ENCODE measurements around the gene NDST3.

DNA sequence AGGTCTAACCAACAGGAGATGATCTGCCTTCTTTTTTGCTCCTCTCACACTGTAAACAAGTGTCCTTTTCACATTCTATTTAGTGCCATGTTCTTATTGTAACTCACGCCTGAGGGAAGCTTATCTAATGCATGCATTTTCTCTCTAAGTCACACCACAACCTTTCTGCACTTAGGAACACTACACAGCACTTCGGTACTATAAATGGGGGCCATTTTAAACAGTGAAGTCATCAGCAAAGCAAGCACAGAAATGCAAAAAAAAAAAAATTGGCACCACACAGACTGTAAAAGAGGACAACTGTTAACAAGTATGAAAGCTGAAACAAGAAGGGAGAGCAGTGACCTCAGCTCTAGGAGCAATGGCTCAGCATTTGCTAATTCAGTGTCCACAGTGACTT, 273.4 kb downstream of the NDST3 start:
- TF ChIP-seq, protein P1, sequence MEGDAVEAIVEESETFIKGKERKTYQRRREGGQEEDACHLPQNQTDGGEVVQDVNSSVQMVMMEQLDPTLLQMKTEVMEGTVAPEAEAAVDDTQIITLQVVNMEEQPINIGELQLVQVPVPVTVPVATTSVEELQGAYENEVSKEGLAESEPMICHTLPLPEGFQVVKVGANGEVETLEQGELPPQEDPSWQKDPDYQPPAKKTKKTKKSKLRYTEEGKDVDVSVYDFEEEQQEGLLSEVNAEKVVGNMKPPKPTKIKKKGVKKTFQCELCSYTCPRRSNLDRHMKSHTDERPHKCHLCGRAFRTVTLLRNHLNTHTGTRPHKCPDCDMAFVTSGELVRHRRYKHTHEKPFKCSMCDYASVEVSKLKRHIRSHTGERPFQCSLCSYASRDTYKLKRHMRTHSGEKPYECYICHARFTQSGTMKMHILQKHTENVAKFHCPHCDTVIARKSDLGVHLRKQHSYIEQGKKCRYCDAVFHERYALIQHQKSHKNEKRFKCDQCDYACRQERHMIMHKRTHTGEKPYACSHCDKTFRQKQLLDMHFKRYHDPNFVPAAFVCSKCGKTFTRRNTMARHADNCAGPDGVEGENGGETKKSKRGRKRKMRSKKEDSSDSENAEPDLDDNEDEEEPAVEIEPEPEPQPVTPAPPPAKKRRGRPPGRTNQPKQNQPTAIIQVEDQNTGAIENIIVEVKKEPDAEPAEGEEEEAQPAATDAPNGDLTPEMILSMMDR (conservative IDR thresholded peaks at IDR 0.05; ENCODE audit: low read length) = no peak
- no peak for TF ChIP-seq EZH2phosphoT487 (IDR thresholded peaks at IDR 0.05; ENCODE audit: borderline replicate concordance, low read depth, low read length)

Measured in OCI-LY7 (cell line).